Thyroid gland (tissue), 4 donors: ENCODE measurements around the gene ZNF799. TPM values are rescaled to one million over a fixed set of nuclear protein-coding genes. Genes with fewer than 3 reads are reported as not detected.
"Not testable (repeated sequence)": the region's sequence is repeated elsewhere in the genome, so short reads cannot be mapped to it uniquely, and the experiment has no call there.

Experiments
- DNase-seq, 2 donors: peaks; one replicate each; pipeline ENCODE4 v3.0.0-alpha.2; 2019
- H3K27ac ChIP-seq, 3 donors: fragments of 200-600 bp; sonication (generic); 1 replicate in 2 of 3; 2 replicates in 1 of 3; pipeline ENCODE4 v1.5.1; 2016 to 2019; ENCODE audit warnings: mild to moderate bottlenecking in 1 of 3, moderate library complexity in 1 of 3
- H3K27me3 ChIP-seq: fragments of 200-600 bp; sonication (generic); one replicate; pipeline ENCODE4 v1.5.1; 2019
- H3K36me3 ChIP-seq, 2 donors: fragments of 200-600 bp; sonication (generic); one replicate each; pipeline ENCODE4 v1.5.1; 2016 to 2019
- H3K4me1 ChIP-seq, 2 donors: fragments of 200-600 bp; sonication (generic); one replicate each; pipeline ENCODE4 v1.5.1; 2017 to 2019
- H3K4me3 ChIP-seq, 3 donors: fragments of 200-600 bp; sonication (generic); replicated peaks in 1 of 3; 1 replicate in 2 of 3; 2 replicates in 1 of 3; pipeline ENCODE4 v1.5.1; 2016; ENCODE audit warnings: mild to moderate bottlenecking in 1 of 3
- H3K9me3 ChIP-seq: fragments of 200-600 bp; sonication (generic); one replicate; pipeline ENCODE4 v1.5.1; 2017
- POLR2A ChIP-seq, 2 donors: fragments of 450-650 bp; IDR thresholded peaks; one replicate each; pipeline ENCODE4 v1.6.1; 2017; ENCODE audit warnings: antibody characterized with exemption in 2 of 2, mild to moderate bottlenecking in 2 of 2, moderate library complexity in 1 of 2
- WGBS, 2 donors: methylation state at CpG; one replicate each; pipeline ENCODE4 v1.1.5; 2017; 5-methylcytosine and 5-hydroxymethylcytosine counted together
- intact Hi-C: fragments of 100-400 bp; cut with DNase I; formaldehyde crosslinking; loops from one replicate; pipeline ENCODE4 v1.15.1; 2023
- total RNA-seq, 4 donors: library from RNA; depleted of rRNA; stranded (reverse); fragments of >200 nt; gene quantifications; one replicate each; pipeline ENCODE4 v1.2.3, GENCODE V29; 2016
- TF ChIP-seq, protein P1 (sequence below), 6 experiments: fragments of 200-600 bp in 3 of 6; fragments of 450-650 bp in 3 of 6; sonication (generic) in 3 of 6; IDR thresholded peaks; one replicate each; pipeline ENCODE4 v1.5.1; 2016 to 2019; ENCODE audit warnings: antibody characterized with exemption in 6 of 6, mild to moderate bottlenecking in 2 of 6, inconsistent platforms in 1 of 6, moderate library complexity in 1 of 6

ZNF799 gene
- total RNA-seq, 4 donors from 2014 or later, result 4.1 to 7.7 (median 5.8) TPM

DNA sequence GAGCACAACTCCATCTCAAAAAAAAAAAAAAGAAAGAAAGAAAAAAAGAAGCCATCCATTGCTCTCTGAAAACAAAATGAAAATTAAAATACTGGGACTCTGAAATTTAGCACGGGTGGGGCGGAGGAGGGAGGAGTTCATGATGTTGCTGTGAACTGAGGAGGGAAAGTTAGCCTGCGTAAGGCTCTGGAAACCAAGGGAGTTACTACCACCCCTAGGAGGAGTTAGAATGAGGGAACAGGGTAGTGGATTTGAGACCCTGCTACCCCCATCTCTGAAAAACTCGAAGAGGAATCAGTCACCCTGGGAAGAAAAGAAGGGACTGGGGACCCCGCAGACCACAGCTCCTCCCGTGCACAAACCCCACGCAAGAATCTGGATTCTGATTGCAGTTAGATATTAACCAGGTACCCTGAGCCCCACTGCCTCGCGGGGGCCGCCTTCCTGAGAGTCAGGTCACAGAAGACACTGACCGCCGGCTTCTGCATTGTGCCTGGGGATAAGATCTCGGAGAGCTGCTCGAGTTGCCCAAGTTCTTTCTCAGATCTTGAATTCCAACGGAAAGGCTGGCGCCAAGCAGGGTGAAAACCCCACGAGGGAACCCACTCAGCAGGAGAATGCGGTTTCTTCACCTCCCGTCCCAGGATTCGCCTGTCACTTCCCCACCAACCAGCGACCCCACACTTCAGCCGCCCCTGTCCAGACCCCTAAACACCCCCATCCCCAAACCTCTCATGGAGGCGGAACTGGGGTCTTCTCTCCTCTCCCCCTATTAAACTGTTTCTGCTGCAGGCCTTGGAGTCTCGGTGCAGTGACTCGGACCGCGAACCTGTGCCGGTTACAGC lies 36.5 kb downstream of the ZNF799 start:
- Histone ChIP-seq H3K4me3 (peak overlapping the region; percentile 30 to 93 (median 61)), H3K4me1 (peaks cover 5 to 8% of the 10 kb centered on the region in 2 donors), H3K9me3 (no peaks in the 10 kb centered on the region), H3K27ac (peak overlapping the region; percentile 52 to 86 (median 67)), H3K27me3 (no peaks in the 10 kb centered on the region), H3K36me3 (no peaks in the 10 kb centered on the region)
- intact Hi-C loops, result no loop called here
- peak; percentile 22 to 24 for DNase-seq
- TF ChIP-seq POLR2A (IDR thresholded peaks at IDR 0.05), result no peak
- TF ChIP-seq, protein P1, sequence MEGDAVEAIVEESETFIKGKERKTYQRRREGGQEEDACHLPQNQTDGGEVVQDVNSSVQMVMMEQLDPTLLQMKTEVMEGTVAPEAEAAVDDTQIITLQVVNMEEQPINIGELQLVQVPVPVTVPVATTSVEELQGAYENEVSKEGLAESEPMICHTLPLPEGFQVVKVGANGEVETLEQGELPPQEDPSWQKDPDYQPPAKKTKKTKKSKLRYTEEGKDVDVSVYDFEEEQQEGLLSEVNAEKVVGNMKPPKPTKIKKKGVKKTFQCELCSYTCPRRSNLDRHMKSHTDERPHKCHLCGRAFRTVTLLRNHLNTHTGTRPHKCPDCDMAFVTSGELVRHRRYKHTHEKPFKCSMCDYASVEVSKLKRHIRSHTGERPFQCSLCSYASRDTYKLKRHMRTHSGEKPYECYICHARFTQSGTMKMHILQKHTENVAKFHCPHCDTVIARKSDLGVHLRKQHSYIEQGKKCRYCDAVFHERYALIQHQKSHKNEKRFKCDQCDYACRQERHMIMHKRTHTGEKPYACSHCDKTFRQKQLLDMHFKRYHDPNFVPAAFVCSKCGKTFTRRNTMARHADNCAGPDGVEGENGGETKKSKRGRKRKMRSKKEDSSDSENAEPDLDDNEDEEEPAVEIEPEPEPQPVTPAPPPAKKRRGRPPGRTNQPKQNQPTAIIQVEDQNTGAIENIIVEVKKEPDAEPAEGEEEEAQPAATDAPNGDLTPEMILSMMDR (IDR thresholded peaks at IDR 0.05), result no peak
- WGBS, 2 donors, result 7 to 8% methylated on average over 26 to 27 of the region's 28 CpGs

DNA sequence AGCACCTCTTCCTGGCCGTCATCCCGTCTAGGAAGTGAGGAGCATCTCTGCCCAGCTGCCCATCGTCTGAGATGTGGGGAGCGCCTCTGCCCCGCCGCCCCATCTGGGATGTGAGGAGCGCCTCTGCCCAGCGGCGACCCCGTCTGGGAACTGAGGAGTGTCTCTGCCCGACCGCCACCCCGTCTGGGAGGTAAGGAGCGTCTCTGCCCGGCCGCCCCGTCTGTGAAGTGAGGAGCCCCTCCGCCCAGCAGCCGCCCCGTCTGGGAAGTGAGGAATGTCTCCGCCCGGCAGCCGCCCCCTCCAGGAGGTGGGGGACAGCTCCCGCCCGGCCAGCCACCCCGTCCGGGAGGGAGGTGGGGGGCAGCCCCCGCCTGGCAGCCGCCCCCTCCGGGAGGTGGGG lies 38.8 kb downstream of the ZNF799 start:
- DNase-seq, intact Hi-C loops, H3K4me3 ChIP-seq, H3K36me3 ChIP-seq, H3K27ac ChIP-seq, H3K9me3 ChIP-seq, H3K4me1 ChIP-seq, H3K27me3 ChIP-seq: not testable (repeated sequence)
- WGBS, 2 donors, result 99% methylated on average over 16 of the region's 30 CpGs

DNA sequence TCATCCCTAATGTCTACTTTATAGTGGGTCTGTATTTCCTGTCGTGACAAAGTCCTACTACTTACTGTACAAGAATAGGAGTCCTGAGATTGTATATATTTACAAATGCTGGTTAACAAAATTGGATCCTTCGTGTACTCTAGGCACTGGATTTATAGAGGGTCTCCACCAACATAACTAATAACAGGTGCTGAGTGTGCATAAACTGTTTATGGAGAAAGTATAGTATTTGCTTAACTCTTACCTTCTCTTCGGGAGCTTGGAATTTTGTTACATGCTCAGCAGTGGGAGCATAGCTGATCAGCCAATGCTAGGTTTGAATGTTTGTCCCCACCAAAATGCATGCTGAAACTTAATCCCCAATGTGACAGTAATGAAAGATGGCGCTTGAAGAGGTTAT lies 47.7 kb downstream of the ZNF799 start:
- no peak for DNase-seq
- intact Hi-C loops, result no loop called here
- Histone ChIP-seq H3K4me1 (no peaks in the 10 kb centered on the region), H3K27ac (no peak overlapping the region), H3K4me3 (no peak overlapping the region), H3K9me3 (no peaks in the 10 kb centered on the region), H3K36me3 (peaks cover 21 to 30% of the 10 kb centered on the region in 2 donors), H3K27me3 (no peaks in the 10 kb centered on the region)
- TF ChIP-seq, protein P1 (IDR thresholded peaks at IDR 0.05), result no peak
- TF ChIP-seq POLR2A (IDR thresholded peaks at IDR 0.05), result no peak
- 97 to 99% methylated on average over 4 of the region's 4 CpGs for WGBS, 2 donors

DNA sequence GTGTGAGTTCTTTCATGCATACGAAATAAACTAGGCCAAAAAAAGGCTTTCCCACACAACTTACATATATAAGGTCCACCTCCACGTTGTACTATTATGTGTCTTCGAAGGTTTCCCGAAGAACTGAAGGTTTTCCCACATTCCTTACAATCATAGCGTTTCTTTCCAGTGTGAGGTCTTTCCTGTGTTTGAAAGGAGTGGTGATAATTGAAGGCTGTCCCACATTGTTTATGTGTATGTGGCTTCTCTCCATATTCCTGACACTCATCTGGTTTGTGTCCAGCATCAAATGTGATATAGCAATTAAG lies 50.2 kb downstream of the ZNF799 start:
- no peak for DNase-seq
- Histone ChIP-seq H3K27me3 (no peaks in the 10 kb centered on the region), H3K36me3 (peaks cover 21 to 30% of the 10 kb centered on the region in 2 donors), H3K27ac (no peak overlapping the region), H3K4me1 (no peaks in the 10 kb centered on the region), H3K9me3 (no peaks in the 10 kb centered on the region), H3K4me3 (no peak overlapping the region)
- 97 to 98% methylated on average over 5 of the region's 5 CpGs for WGBS, 2 donors
- no peak for TF ChIP-seq POLR2A (IDR thresholded peaks at IDR 0.05)
- TF ChIP-seq, protein P1 (IDR thresholded peaks at IDR 0.05), result no peak
- intact Hi-C loops, result no loop called here

DNA sequence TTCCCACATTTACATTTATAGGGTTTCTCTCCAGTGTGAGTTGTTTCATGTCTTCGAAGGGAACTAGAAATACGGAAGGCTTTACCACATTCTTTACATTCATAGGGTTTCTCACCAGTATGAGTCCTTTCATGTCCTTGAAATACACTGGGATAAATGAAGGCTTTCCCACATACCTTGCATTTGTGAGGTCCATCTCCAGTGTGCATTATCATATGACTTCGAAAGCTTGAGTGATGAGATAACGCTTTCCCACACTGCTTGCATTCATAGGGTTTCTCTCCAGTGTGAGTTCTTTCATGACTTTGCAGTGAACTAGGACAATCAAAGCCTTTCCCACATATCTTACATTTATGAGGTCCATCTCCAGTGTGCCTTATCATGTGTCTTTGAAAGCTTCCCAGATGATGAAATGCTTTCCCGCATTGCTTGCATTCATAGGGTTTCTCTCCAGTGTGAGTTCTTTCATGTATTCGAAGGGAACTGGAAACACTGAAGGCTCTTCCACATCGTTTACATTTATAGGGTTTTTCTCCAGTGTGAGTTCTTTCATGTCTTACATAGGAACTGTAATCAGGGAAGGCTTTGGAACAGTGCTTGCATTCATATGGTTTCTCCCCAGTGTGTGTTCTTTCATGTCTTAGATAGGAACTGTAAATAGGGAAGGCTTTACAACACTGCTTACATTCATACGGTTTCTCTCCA lies 50.7 kb downstream of the ZNF799 start:
- Histone ChIP-seq H3K36me3 (peaks cover 21 to 30% of the 10 kb centered on the region in 2 donors), H3K9me3 (no peaks in the 10 kb centered on the region), H3K4me3 (no peak overlapping the region), H3K27me3 (no peaks in the 10 kb centered on the region), H3K27ac (no peak overlapping the region), H3K4me1 (no peaks in the 10 kb centered on the region)
- intact Hi-C loops, result no loop called here
- no peak for DNase-seq
- no peak for TF ChIP-seq POLR2A (IDR thresholded peaks at IDR 0.05)
- TF ChIP-seq, protein P1 (IDR thresholded peaks at IDR 0.05), result no peak
- 95 to 97% methylated on average over 8 of the region's 8 CpGs for WGBS, 2 donors
